H7 (cell line): ENCODE results near the gene PALMD. TPM values are rescaled to one million over a fixed set of nuclear protein-coding genes. Genes with fewer than 3 reads are reported as not detected.

Experiments
- DNase-seq: peaks from one replicate; pipeline ENCODE4 v3.0.0; 2012
- H3K27me3 ChIP-seq: 2 replicates; pipeline ENCODE4 v1.6.0; 2011; ENCODE audit warnings: mild to moderate bottlenecking, low read length; ENCODE audit not compliant: control insufficient read depth, insufficient read depth
- H3K36me3 ChIP-seq: replicated peaks from 2 replicates; pipeline ENCODE4 v1.5.1; 2011; ENCODE audit warnings: low read length; ENCODE audit not compliant: control insufficient read depth, insufficient read depth
- H3K4me3 ChIP-seq: 2 replicates; pipeline ENCODE4 v1.5.1; 2011; ENCODE audit warnings: low read depth, mild to moderate bottlenecking, control low read depth, low read length, moderate library complexity; ENCODE audit not compliant: insufficient read depth
- total RNA-seq: library from RNA; depleted of rRNA; stranded (reverse); fragments of >200 nt; shearing (Covaris generic); gene quantifications from 2 replicates; pipeline ENCODE4 v1.2.3, GENCODE V29; 2014

PALMD gene
- total RNA-seq, 1 experiment from 2014 or later, result not detected

DNA sequence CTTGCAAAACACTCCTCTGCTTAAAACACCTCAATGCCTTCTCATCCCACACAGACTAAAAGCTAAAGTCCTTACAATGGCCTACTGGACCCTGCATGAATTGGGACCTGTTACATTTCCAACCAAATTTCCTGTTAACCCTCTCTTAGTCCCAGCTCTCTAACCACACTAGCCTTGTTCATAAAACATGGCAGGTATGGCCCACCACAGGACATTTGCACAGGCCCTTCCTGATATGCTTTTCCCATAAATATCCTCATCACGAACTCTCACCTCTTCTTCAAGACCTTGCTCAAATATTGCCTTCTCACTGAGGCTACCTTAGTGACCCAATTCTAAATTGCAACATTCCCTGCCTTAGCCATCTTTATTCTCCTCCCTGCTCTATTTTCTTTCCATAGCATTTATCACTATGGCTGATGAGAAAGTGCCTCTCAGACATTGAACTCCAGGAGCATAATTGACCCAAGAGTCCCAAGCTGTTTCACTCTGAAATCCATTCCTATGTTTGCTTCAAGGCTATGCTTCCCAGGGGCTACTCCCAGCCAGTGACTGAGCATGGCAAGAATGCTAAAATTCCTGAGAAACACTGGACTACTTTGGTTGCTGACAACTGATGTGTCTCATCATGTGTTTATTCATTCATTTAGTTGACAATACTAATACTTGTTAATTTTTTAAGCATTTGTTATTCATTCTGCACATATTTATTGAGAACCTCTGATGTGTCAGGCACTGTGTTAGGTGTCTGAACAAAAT is 2.7 kb upstream of the PALMD start:
- no peak for DNase-seq
- Histone ChIP-seq H3K27me3 (no peaks in the 10 kb centered on the region), H3K36me3 (no peaks in the 10 kb centered on the region), H3K4me3 (no peak overlapping the region)

DNA sequence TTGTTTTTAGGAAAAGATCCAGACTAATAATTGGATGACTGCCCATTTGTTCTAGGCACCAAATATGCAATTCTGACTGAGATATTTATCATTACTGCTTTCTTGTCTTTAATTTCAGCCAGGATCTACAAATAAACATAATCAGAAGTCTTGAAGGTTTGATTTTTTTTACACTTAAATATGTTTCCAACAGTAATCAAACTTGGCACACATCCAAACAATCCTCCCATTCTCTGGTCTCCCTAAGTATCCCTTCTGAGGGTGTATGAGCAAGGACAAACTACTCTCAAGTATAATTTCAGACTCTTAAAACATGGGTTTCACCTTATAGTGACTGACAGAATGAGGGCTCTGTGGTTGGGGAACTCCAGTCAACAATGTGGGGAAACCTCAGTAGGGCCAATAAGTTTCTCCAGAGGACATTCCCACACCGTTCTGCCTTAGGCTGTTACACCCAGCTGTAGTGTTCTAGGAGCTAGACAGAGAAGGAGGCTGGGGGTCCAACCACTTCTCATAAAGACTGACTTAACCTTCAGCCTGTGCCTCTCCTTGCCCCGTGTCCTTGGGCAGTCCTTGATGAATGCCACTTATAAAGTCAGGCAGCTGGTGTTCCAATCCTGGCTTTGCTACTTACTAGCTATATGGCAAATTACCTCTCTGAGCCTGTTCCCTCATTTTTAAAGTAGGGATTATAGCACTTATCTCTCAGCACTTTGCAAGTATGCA is 1.5 kb upstream of the PALMD start:
- H3K4me3 ChIP-seq, result no peak overlapping the region
- H3K36me3 ChIP-seq, result no peaks in the 10 kb centered on the region

DNA sequence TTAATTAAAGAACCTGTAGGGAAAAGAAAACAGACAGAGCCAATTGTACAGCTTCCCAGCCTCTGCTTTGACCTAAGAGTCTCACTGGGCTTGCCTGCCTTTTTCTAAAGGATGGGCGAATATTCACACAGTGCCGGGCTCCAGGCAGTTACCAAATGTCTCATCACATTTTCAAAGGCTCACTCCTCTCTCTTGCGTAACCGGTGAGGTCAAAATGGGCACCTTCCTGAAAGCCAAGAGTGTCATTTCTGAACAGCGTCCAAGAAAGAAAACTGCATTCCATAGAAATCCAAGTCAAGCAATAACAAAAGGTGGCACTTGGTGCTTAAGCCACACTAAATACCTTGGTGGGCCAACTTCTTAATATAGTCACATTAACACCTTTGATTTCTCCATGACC is 710 bp upstream of the PALMD start:
- Histone ChIP-seq H3K4me3 (no peak overlapping the region), H3K27me3 (no peaks in the 10 kb centered on the region), H3K36me3 (no peaks in the 10 kb centered on the region)
- no peak for DNase-seq

More for the DNA sequence above, 1.5 kb upstream of the PALMD start:
- no peak for DNase-seq
- no peaks in the 10 kb centered on the region for H3K27me3 ChIP-seq

DNA sequence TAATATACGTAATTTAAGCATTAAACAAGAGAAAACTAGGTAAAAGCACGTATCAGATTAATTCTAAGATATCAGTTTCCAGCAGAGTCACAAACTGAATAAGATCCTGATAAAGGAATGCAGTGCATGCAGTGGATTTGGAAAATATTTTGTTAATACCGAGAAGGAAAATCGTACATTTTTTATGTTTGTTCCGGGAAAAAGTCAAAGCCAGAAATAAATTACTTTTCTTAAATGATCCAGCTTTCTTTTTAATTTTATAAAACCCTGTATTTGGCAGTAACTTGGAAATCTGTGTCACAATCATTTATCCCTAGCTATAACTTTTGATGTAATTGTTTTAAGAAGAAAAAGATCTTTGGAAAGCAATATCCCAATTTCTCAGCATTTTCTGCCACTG is 955 bp downstream of the PALMD start:
- no peaks in the 10 kb centered on the region for H3K36me3 ChIP-seq
- H3K27me3 ChIP-seq, result no peaks in the 10 kb centered on the region
- DNase-seq, result no peak
- no peak overlapping the region for H3K4me3 ChIP-seq

DNA sequence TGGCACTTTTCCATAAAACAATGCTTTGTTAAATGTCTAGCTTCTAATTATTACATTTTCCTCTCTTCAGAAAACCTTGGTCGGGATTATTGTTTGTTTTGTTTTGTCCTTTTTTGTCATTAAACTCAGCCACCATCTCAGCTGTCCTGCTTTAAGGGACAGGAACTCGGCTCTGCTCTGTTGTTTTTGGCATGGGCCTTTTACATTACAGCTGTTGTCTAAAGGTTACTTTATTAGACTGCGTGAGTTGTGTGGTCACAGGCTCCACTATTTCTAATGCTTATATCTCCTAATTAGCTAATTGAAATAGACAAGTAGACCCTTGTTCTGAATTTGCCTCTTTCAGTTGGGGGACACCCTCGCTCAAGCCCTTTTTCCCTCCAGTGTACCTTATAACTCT is 1.6 kb downstream of the PALMD start:
- Histone ChIP-seq H3K4me3 (no peak overlapping the region), H3K36me3 (no peaks in the 10 kb centered on the region), H3K27me3 (no peaks in the 10 kb centered on the region)
- no peak for DNase-seq

DNA sequence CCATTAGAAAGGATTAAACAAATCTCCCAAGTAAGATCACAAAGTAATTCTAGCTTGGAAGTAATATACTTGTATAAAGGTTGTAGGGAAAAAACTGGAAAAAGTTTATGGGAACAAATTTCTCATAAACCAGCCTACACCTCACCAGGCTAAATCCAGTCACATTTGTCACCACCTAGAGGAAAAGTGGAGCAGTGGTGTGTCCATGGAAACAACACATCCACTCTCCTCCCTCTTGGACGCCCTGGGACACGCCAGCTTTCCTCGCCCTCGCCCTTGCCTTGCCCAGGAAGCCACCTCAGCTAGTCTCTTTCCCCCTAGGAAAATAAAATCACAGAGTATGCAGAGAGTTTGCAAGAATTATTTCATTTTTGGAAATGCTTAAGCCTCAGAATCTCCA is 2.2 kb downstream of the PALMD start:
- no peak for DNase-seq
- Histone ChIP-seq H3K36me3 (no peaks in the 10 kb centered on the region), H3K27me3 (no peaks in the 10 kb centered on the region), H3K4me3 (no peak overlapping the region)

DNA sequence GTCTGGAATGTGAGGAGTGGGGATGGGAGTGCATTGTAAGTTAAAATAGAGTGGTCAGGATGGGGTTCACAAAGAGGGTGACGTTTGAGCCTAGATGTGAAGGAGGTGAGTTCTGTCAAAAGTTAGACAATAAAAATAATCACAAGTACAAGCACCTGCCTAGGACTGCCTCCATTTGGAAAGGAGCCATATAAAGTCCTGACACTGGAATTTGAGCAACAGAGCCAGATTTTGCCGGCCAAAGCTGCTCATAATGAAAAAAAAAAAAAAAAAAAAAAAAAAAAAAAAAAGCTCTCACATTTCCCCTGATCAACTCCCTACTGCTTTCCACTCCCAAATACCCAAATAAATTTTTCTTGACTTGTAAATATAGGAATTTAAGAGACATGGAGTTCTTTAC is 4.1 kb downstream of the PALMD start:
- H3K36me3 ChIP-seq, result no peaks in the 10 kb centered on the region
- DNase-seq, result no peak
- H3K27me3 ChIP-seq, result no peaks in the 10 kb centered on the region
- H3K4me3 ChIP-seq, result no peak overlapping the region

DNA sequence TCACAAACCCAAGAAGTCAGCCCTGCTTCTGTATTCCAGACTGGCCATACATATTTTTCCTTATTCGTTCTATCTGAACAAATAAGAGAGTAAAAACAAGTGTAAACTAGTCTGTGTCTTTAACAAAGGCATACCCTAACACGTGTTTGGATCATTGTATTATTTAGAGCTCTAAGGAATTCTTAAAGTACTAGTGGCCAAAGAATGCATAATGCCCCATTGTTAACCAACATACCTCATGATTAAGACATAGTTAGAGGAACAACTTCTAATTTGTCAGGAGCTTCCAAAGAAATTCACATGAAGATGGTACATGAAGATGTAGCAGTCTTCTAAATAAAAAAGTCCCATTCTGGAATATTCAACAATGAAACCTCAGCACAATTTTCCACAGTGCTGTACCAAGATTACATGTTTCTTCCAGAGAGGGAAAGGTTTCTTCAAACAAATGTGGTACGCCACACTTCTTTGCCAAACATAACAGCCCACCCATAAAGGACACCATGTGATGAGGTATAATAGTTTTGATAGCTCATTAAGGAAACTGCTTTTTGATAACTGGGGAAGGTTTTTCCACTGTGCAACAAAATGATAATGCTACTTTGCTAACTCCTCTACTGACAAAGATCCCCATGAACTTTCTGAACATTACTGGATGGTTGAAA is 5.0 kb downstream of the PALMD start:
- no peak for DNase-seq
- Histone ChIP-seq H3K36me3 (no peaks in the 10 kb centered on the region), H3K4me3 (no peak overlapping the region), H3K27me3 (no peaks in the 10 kb centered on the region)

DNA sequence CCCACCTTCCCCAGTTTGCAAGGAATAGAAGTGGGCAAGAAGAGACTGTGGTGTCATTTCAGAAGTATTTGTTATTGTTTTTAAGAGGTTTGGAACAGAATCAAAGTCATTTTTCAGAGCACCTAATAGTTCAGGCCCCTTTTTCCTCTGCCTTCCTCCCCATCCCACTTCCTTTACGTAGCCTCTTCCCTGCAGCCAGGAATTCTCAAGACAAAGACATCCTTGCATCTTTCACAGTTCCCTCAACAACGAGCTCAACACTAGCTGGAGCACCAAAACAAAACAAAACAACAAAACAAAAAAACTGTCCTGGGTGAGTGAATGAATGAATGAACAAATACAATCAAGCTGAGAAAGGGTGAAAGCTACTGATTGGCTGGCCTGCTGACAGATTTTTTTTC is 7.0 kb downstream of the PALMD start:
- no peak overlapping the region for H3K4me3 ChIP-seq
- H3K36me3 ChIP-seq, result no peaks in the 10 kb centered on the region
- no peaks in the 10 kb centered on the region for H3K27me3 ChIP-seq
- no peak for DNase-seq

DNA sequence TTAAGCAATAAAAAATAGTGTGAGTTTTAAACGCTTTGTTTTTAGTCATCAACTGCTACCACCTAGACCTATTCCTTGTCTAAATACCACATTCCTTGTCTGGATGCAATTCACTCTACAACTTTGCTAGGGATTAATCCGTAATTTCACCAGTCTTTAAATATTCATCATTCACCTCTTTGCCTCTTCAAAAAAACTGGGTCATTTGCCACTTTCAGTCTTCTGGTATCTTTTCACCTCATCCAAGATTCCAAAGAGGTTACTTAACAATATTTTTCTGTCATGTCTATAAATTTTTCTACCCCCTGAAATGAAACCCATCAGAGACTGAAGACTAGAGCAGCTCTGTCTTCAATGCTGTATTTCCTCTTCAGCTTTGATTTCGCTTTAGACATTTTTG is 9.5 kb downstream of the PALMD start:
- Histone ChIP-seq H3K27me3 (no peaks in the 10 kb centered on the region), H3K4me3 (no peak overlapping the region), H3K36me3 (no peaks in the 10 kb centered on the region)
- DNase-seq, result no peak

DNA sequence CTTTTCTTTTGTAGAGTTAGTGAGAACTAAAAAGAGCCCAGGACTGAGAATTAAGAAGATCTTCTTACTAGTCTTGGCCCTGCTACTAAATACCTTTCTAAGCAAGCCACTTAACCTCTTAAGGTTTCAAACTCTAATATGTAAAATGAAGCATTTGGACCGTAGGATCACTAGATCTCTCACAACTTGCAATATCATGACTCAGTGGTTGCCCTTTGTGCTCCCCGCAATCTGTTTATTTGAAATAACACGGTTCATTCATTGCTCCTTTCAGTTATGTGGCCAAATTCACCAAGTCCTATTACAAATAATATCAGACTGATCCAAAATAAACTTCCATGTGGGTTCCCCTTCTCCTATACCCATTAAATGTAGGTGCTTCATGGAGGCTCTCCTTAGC is 10.8 kb downstream of the PALMD start:
- Histone ChIP-seq H3K36me3 (no peaks in the 10 kb centered on the region), H3K4me3 (no peak overlapping the region), H3K27me3 (no peaks in the 10 kb centered on the region)
- no peak for DNase-seq

DNA sequence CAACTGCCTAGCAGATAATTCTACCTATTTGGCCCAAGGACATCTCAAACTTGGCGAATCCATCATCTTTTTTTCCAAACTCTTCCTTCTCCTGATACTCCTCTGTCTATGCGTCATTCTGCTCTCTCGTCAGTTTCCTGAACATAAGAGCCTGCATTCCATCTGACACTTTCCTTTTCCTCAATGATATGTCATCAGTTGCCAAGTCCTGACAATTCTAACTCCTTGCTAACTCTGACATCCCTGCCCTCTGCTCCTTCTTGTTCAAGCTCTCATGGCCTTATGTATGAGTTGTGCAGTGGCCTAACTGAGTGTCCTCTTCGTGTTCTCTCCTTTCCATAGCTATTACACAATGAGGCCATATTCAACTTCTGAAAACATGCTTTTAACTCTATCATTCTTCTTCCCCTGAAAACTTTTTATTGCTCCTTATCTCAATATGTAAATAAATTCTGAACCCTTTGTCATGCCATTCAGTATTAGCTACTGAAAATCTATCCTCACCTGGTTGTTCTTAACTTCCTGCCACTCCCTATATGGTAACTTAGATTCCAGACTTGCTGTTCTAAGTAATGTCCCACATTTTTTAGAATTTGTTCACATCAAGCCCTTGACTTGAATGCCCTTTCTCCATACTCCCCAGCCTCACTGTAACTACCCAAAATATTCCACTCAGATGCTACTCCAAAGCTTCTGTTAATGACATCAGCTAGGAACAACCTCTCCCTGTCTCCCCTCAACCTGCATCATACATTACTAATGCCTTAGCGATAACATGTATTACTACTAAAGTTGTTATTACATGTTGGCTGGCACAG is 11.5 kb downstream of the PALMD start:
- DNase-seq, result no peak
- H3K36me3 ChIP-seq, result no peaks in the 10 kb centered on the region
- H3K27me3 ChIP-seq, result no peaks in the 10 kb centered on the region
- H3K4me3 ChIP-seq, result no peak overlapping the region

DNA sequence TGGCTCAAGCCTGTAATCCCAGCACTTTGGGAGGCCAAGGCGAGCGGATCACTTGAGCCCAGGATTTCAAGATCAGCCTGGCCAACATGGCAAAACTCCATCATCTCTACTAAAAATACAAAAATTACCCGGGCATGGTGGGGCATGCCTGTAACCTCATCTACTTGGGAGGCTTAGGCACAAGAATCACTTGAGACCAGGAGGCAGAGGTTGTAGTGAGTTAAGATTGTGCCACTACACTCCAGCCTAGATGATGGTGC is 12.0 kb downstream of the PALMD start:
- Histone ChIP-seq H3K4me3 (no peak overlapping the region), H3K27me3 (no peaks in the 10 kb centered on the region), H3K36me3 (no peaks in the 10 kb centered on the region)
- no peak for DNase-seq

DNA sequence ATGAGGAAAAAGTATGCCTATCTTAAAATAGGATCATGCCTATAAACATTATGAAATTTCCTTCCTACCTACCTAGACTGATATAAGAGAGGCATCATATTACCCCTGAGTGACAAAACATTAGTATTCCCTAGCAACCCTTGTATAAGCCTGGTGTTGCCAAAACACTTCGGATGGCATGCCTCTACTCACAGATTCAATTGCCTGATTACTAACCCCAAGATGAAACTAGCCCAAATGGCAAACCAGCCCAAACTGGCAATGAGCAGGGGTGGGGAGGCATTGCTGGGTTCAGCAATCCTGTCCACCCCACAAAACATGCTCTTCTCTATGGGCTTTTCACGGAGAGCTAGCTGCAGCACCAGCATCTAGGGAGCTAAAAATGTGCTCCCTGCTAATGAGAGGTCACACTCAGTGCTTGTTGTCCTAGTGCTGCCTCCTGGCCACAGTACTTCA is 13.9 kb downstream of the PALMD start:
- Histone ChIP-seq H3K4me3 (no peak overlapping the region), H3K36me3 (no peaks in the 10 kb centered on the region), H3K27me3 (no peaks in the 10 kb centered on the region)
- no peak for DNase-seq
